ENCODE measurements around the gene EID3. TPM values are rescaled to one million over a fixed set of nuclear protein-coding genes. Genes with fewer than 3 reads are reported as not detected.

Gene EID3
- total RNA-seq, 3 donors from 2014 or later (not counting 1 experiment from before 2014, with no cell fraction given) = 10.4 to 13.0 (median 12.7) TPM

GRCh38 chr12:104336115-104336514 is 32.6 kb downstream of the EID3 start:
- no peaks in the 10 kb centered on the region for H3K27me3 ChIP-seq (ENCODE audit: control insufficient read depth, insufficient read depth, low read length)
- TF ChIP-seq, protein P1, sequence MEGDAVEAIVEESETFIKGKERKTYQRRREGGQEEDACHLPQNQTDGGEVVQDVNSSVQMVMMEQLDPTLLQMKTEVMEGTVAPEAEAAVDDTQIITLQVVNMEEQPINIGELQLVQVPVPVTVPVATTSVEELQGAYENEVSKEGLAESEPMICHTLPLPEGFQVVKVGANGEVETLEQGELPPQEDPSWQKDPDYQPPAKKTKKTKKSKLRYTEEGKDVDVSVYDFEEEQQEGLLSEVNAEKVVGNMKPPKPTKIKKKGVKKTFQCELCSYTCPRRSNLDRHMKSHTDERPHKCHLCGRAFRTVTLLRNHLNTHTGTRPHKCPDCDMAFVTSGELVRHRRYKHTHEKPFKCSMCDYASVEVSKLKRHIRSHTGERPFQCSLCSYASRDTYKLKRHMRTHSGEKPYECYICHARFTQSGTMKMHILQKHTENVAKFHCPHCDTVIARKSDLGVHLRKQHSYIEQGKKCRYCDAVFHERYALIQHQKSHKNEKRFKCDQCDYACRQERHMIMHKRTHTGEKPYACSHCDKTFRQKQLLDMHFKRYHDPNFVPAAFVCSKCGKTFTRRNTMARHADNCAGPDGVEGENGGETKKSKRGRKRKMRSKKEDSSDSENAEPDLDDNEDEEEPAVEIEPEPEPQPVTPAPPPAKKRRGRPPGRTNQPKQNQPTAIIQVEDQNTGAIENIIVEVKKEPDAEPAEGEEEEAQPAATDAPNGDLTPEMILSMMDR (IDR thresholded peaks at IDR 0.05) = no peak
- 100% methylated on average over 2 of the region's 2 CpGs for WGBS (ENCODE audit: insufficient coverage)
- Mint-ChIP-seq H3K4me1 (no peaks in the 10 kb centered on the region), H3K9me3 (no peaks in the 10 kb centered on the region), H3K36me3 (peaks cover 19% of the 10 kb centered on the region), H3K4me3 (no peak overlapping the region), H3K27ac (no peak overlapping the region), H3K27me3 (ENCODE audit: low read depth in 2 of 2) (no peaks in the 10 kb centered on the region)
- H3K4me3 ChIP-seq (ENCODE audit: low read length) = no peak overlapping the region
- no peaks in the 10 kb centered on the region for H3K4me1 ChIP-seq (ENCODE audit: control insufficient read depth, insufficient read depth, low read length)
- no peak for DNase-seq
- H3K9me3 ChIP-seq (ENCODE audit: control insufficient read depth, insufficient read depth, low read length) = no peaks in the 10 kb centered on the region
- H3K27ac ChIP-seq (ENCODE audit: low read length) = no peak overlapping the region
- peaks cover 57% of the 10 kb centered on the region for H3K36me3 ChIP-seq (ENCODE audit: control insufficient read depth, insufficient read depth, low read length)
- ATAC-seq = no peak
- intact Hi-C loops (cut with micrococcal nuclease) = no loop called here

- H3K36me3 ChIP-seq (ENCODE audit: control insufficient read depth, insufficient read depth, low read length) = peaks cover 51% of the 10 kb centered on the region
- H3K9me3 Mint-ChIP-seq = no peaks in the 10 kb centered on the region
- no peaks in the 10 kb centered on the region for H3K9me3 ChIP-seq (ENCODE audit: control insufficient read depth, insufficient read depth, low read length)
- no peak overlapping the region for H3K27ac ChIP-seq (ENCODE audit: low read length)
- peaks cover 22% of the 10 kb centered on the region for H3K36me3 Mint-ChIP-seq
- TF ChIP-seq, protein P1 (IDR thresholded peaks at IDR 0.05) = no peak
- no peaks in the 10 kb centered on the region for H3K4me1 Mint-ChIP-seq
- ATAC-seq = no peak
- DNase-seq = no peak
- H3K4me3 ChIP-seq (ENCODE audit: low read length) = no peak overlapping the region
- H3K27me3 ChIP-seq (ENCODE audit: control insufficient read depth, insufficient read depth, low read length) = no peaks in the 10 kb centered on the region
- WGBS (ENCODE audit: insufficient coverage) = 95% methylated on average over 4 of the region's 7 CpGs
- intact Hi-C loops (cut with micrococcal nuclease) = no loop called here
- H3K4me1 ChIP-seq (ENCODE audit: control insufficient read depth, insufficient read depth, low read length) = no peaks in the 10 kb centered on the region
- H3K27me3 Mint-ChIP-seq (ENCODE audit: low read depth in 2 of 2) = no peaks in the 10 kb centered on the region
- H3K27ac Mint-ChIP-seq = no peak overlapping the region
- H3K4me3 Mint-ChIP-seq = no peak overlapping the region
Observed at GRCh38 chr12:104337030-104337558, 33.6 kb downstream of the EID3 start.

- TF ChIP-seq, protein P1 (IDR thresholded peaks at IDR 0.05) = no peak
- no peak overlapping the region for H3K4me3 ChIP-seq (ENCODE audit: low read length)
- H3K27me3 ChIP-seq (ENCODE audit: control insufficient read depth, insufficient read depth, low read length) = no peaks in the 10 kb centered on the region
- no peaks in the 10 kb centered on the region for H3K27me3 Mint-ChIP-seq (ENCODE audit: low read depth in 2 of 2)
- intact Hi-C loops (cut with micrococcal nuclease) = no loop called here
- H3K27ac Mint-ChIP-seq = no peak overlapping the region
- H3K4me1 ChIP-seq (ENCODE audit: control insufficient read depth, insufficient read depth, low read length) = no peaks in the 10 kb centered on the region
- peaks cover 22% of the 10 kb centered on the region for H3K36me3 Mint-ChIP-seq
- no peak for ATAC-seq
- peaks cover 51% of the 10 kb centered on the region for H3K36me3 ChIP-seq (ENCODE audit: control insufficient read depth, insufficient read depth, low read length)
- H3K4me3 Mint-ChIP-seq = no peak overlapping the region
- no peak overlapping the region for H3K27ac ChIP-seq (ENCODE audit: low read length)
- no peaks in the 10 kb centered on the region for H3K9me3 Mint-ChIP-seq
- peaks cover 3 to 6% of the 10 kb centered on the region in 2 donors for H3K4me1 Mint-ChIP-seq
- no peak for DNase-seq
- no peaks in the 10 kb centered on the region for H3K9me3 ChIP-seq (ENCODE audit: control insufficient read depth, insufficient read depth, low read length)
- 100% methylated on average over 3 of the region's 3 CpGs for WGBS (ENCODE audit: insufficient coverage)
Observed at GRCh38 chr12:104339663-104340062, 36.1 kb downstream of the EID3 start.

DNA sequence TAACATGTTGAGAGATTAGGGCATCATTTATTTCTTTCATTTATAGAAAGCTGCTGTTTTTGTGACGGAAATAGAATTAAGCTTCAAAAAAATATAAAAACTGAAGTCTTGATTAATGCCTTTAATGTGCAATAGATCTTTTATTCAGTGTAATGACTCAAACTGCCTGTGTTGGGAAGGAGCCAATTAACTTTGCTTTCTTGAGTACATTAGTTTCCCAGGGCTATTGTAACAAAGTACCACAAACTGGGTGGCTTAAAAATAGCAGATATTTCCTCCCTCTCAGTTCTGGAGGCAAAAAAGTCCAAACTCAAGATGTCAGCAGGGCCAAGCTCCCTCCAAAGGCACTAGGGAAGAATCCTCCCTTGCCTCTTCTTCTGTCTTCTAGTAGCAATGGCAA is 36.6 kb downstream of the EID3 start:
- ATAC-seq (no peak), DNase-seq (no peak)
- Mint-ChIP-seq H3K36me3 (peaks cover 22% of the 10 kb centered on the region), H3K9me3 (no peaks in the 10 kb centered on the region), H3K27me3 (ENCODE audit: low read depth in 2 of 2) (no peaks in the 10 kb centered on the region), H3K4me3 (no peak overlapping the region), H3K4me1 (peaks cover 5 to 6% of the 10 kb centered on the region in 2 donors), H3K27ac (no peak overlapping the region)
- Histone ChIP-seq H3K4me3 (ENCODE audit: low read length) (no peak overlapping the region), H3K36me3 (ENCODE audit: control insufficient read depth, insufficient read depth, low read length) (peaks cover 47% of the 10 kb centered on the region), H3K27ac (ENCODE audit: low read length) (no peak overlapping the region), H3K9me3 (ENCODE audit: control insufficient read depth, insufficient read depth, low read length) (no peaks in the 10 kb centered on the region), H3K4me1 (ENCODE audit: control insufficient read depth, insufficient read depth, low read length) (no peaks in the 10 kb centered on the region), H3K27me3 (ENCODE audit: control insufficient read depth, insufficient read depth, low read length) (no peaks in the 10 kb centered on the region)
- intact Hi-C loops (cut with micrococcal nuclease) = no loop called here
- WGBS (ENCODE audit: insufficient coverage) = no CpG with 5 or more reads among the region's 1 CpG
- TF ChIP-seq, protein P1 (IDR thresholded peaks at IDR 0.05) = no peak

All from natural killer cell (primary cell).